LNCaP clone FGC (cell line): ENCODE data around the gene APLF.
"Not testable (repeated sequence)": the region's sequence is repeated elsewhere in the genome, so short reads cannot be mapped to it uniquely, and the experiment has no call there.

Source experiments
- DNase-seq: peaks from one replicate; pipeline ENCODE4 v3.0.0-alpha.2; 2011; ENCODE audit warnings: low read depth
- H3K4me3 ChIP-seq: 2 replicates; pipeline ENCODE4 v1.5.1; 2011; ENCODE audit warnings: mild to moderate bottlenecking, low read depth, low read length, control low read depth
- TF ChIP-seq, protein P1 (sequence below): IDR thresholded peaks from 2 replicates; pipeline ENCODE4 v1.5.1; 2012; ENCODE audit warnings: mild to moderate bottlenecking; ENCODE audit not compliant: control insufficient read depth, insufficient read depth; ENCODE audit errors: extremely low read depth

APLF gene

GRCh38 chr2:68441179-68441993, 26.0 kb upstream of the APLF start:
- TF ChIP-seq, protein P1, sequence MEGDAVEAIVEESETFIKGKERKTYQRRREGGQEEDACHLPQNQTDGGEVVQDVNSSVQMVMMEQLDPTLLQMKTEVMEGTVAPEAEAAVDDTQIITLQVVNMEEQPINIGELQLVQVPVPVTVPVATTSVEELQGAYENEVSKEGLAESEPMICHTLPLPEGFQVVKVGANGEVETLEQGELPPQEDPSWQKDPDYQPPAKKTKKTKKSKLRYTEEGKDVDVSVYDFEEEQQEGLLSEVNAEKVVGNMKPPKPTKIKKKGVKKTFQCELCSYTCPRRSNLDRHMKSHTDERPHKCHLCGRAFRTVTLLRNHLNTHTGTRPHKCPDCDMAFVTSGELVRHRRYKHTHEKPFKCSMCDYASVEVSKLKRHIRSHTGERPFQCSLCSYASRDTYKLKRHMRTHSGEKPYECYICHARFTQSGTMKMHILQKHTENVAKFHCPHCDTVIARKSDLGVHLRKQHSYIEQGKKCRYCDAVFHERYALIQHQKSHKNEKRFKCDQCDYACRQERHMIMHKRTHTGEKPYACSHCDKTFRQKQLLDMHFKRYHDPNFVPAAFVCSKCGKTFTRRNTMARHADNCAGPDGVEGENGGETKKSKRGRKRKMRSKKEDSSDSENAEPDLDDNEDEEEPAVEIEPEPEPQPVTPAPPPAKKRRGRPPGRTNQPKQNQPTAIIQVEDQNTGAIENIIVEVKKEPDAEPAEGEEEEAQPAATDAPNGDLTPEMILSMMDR, result peak; percentile 58
- no peak overlapping the region for H3K4me3 ChIP-seq
- peak; percentile 28 for DNase-seq

DNA sequence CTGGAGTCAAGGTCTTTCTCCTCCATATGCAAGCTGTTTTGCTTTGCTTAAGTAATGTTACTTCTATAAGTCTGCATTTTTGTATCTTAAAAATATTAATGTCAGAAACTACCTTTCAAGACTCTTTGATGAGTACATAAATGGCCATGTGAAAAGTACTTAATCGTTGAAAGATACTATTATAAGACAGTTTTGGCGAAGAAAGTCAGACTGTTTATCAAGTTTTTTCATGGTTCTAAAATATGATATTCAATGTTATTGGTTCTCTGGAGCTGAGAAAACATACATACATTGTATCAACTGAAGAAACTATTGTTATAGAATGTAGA, 25.4 kb upstream of the APLF start:
- DNase-seq, result no peak
- TF ChIP-seq, protein P1, result no peak
- H3K4me3 ChIP-seq, result no peak overlapping the region

- H3K4me3 ChIP-seq, DNase-seq: not testable (repeated sequence)
These were observed 21.0 kb upstream of the APLF start for GRCh38 chr2:68446425-68446824.

DNA sequence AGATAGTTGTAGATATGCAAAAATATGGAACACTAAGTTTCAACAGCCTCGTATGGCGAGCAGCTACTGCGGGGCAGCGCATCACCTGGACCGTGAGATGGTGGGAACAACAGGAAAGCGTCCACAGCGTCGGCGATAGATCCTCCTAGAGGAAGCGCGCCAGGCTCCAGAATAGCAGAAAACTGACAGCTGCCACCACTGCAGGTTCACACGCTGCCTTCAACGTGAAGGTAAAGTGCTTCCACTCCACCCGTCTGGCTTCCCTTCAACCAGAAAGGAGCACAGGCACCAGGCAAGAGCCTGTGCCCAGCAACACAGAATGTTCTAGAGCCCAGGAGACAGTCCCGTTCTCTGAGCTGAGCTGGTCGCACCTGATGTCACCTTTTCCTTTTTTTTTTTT, 20.3 kb upstream of the APLF start:
- TF ChIP-seq, protein P1, result no peak

GRCh38 chr2:68448671-68449653, 18.4 kb upstream of the APLF start:
- no peak overlapping the region for H3K4me3 ChIP-seq
- TF ChIP-seq, protein P1, result no peak
- no peak for DNase-seq

More for the DNA sequence above, 20.3 kb upstream of the APLF start:
- H3K4me3 ChIP-seq, result no peak overlapping the region
- no peak for DNase-seq

GRCh38 chr2:68452158-68452900, 15.1 kb upstream of the APLF start:
- TF ChIP-seq, protein P1, result no peak
- DNase-seq, result no peak
- no peak overlapping the region for H3K4me3 ChIP-seq
